NCI-H2029 (cell line): ENCODE measurements around the gene AKAP12.
A peak's percentile ranks its signal among the peaks of the same experiment; 100 is the strongest.

Experiments
- DNase-seq: peaks from one replicate; lab custom pipeline; 2025; lab: John Stamatoyannopoulos, UW

The AKAP12 gene

DNA sequence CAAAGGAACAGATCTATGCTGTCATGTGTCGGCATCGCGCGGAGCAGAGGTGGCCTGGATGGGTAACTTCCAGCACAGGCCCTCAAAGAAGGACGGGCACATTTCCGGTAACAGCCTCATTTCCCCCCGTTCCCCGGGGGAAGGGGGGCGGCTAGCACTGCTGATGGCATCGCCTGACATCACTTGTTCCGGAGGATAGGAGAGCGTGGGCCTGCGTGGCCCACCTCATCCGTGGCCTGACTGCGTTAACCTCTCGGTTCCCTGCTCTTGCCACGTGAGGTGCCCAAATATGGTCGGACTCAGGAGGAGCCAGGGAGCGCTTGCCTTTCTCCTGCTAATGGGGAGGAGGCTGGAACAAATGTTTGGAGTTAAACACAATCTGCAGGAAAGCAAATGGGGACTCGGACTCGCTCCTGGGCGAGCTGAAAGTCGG is at the start of gene AKAP12:
Gene AKAP12 (plus strand): TSS at position 365 of the 433 bp plus-strand sequence. CDS start 596 bp downstream, outside the sequence.
- DNase-seq: no peak

- no peak for DNase-seq
Observed at GRCh38 chr6:151191527-151191926, 48.2 kb upstream of the AKAP12 start.

GRCh38 chr6:151196555-151196954 is 43.2 kb upstream of the AKAP12 start:
- DNase-seq: no peak

DNA sequence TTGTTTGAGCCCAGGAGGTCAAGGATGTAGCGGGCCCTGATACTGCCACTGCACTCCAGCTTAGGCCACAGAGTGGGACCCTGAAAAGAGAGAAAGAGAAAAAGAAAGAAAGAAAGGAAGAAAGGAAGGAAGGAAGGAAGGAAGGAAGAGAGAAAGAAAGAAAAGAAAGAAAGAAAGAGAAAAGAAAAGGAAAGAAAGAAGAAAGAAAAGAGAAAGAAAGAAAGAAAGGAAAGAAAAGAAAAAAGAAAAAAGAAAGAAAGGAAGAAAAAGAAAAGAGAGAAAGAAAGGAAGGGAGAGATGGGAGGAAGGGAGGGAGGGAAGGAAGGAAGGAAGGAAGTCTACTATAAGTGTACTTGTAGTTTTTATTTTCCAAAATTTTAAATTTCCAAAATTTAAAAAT is 42.2 kb upstream of the AKAP12 start:
- DNase-seq: no peak

- no peak for DNase-seq
Observed at GRCh38 chr6:151199991-151200390, 39.8 kb upstream of the AKAP12 start.

GRCh38 chr6:151205721-151206600 is 33.8 kb upstream of the AKAP12 start:
- DNase-seq: no peak

GRCh38 chr6:151207674-151208073 is 32.1 kb upstream of the AKAP12 start:
- DNase-seq: no peak

DNA sequence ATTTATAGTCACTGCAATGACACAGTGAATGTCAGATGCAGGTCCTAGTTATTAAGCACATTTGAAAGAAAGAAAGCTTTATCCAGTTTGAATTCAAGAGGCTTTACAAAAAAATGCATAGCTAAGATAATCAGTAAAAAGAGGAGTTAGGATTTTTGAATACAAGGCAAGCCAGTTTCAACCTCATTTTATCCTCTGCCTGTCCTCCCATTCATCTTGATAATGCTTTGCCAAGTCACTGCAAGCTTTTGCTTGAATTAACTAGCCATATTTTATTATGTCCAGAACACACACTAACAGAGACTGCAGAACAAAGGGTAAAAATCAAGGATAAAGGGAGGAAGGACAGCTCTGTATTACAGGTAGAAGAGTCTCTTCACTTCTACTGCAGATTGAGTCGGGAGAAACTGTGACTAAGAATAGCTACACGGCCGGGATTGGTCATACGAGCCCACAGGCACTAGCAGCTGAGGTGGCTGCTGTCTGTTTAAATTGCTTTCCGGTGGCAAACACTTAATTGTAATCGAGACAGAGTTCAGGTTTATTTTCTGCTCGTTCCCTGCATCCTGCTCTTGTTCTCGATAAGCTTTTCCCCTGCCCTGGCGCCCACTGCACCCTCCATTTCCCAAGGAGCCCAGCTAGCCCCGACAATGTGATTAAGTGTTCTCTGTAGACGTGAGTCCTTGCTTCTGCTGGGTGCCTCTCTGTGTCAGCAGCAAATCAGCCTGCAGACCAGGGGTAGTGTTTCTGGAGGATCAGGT is 30.5 kb upstream of the AKAP12 start:
- peak; percentile 6 for DNase-seq

DNA sequence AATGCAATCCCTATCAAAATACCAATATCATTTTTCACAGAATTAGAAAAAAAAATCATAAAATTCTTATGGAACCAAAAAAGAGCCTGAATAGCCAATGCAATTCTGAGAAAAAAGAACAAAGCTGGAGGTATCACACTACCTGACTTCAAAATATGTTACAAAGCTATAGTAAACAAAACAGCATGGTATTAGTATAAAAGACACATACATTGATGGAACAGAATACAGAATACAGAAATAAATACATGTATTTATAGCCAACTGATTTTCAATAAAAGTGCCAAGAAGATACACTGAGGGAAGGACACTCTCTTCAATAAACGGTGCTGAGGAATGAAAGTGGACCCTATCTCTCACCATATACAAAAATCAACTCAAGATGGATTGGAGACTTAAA is 28.7 kb upstream of the AKAP12 start:
- DNase-seq: no peak

DNA sequence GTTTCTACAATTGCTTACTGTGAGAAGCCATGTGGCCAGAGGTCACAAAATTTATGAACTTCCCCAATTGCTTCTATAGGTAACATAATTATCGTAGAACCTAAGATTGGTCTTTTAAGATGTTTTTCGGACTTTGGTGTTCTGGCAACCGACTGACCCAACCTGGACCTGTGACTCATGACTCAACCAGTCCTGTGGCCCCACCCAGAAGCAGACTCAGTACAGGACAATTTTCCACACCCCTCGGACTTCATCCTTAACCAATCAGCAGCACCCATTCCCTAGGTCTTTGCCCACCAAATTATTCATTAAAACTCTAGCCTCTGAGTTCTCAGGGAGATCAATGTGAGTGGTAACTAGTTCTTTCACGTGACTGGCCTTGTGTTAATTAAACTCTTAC is 26.4 kb upstream of the AKAP12 start:
- DNase-seq: no peak

DNA sequence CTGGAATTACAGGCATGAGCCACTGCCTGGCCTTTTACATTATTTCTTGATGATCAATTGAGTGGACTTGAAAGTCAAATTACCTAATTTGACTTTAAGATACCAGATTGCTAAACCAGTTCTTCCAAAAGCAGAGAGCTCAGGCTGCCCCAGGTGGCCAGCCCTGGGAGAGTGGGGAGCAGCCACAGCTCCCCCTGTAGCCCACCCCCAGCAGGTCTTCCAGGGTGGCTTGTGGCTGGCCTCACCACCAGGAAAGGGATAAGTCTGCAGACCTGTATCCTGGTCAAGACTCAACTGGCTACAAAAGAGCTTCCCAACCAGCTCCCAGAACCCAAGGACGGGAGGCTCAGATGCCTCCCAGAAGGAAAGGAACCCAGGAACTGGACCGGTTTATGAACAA is 23.8 kb upstream of the AKAP12 start:
- DNase-seq: no peak

DNA sequence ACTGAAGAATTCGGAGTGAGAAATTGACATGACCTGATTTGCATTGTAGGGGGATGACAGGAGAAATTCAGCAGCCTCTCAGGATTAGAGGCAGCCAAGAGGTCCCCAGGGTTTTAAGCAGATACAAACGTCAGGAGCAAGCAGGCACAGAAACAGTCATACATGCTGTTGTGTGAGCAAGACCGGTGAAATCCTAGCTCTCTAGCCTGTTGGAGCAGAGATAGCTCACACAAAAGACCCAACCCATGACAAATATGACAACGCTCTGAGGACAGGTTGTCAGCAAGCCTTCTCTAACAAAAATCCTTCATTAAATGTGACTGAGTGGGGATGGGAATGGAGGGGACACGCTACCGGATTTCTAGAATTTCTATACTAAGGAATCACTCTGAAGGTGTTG is 23.0 kb upstream of the AKAP12 start:
- DNase-seq: no peak

GRCh38 chr6:151219192-151219591 is 20.6 kb upstream of the AKAP12 start:
- DNase-seq: no peak

DNA sequence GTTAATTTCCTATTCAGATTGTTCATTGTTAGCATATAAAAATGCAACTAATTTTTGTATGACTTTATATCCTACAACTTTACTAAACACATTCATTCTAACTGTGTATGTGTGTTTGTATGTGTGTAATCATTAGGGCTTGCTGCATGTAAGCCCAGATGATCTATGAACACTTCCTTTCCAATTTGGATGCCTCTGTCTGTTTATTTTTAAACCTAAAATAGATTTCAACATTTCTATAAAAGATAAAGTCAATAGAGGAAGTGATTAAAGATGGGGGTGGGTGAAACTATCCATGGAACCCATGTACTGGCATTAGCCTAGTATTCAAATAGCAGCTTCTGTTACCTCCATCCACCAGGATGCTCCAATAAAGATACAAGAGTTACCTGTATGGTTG is 15.7 kb upstream of the AKAP12 start:
- no peak for DNase-seq

DNA sequence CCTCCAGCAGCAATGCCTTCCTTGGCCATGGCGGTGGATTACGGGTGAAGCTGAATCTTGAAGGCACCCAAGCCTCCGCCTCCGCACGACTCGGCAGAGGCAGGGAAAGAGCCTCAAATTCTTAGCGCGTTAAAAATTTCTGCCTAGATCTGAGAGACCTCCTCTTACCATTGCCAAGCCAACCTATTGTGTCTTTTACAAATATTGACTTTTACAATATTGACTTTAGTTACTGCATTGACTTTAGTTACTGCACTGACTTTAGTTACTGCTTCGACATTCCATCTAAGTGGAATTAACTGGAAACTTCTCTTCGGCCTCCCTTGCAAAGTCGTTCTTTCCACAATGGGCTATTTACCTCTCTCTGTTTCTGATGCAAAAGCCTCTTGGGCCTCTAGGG is 13.8 kb upstream of the AKAP12 start:
- no peak for DNase-seq

DNA sequence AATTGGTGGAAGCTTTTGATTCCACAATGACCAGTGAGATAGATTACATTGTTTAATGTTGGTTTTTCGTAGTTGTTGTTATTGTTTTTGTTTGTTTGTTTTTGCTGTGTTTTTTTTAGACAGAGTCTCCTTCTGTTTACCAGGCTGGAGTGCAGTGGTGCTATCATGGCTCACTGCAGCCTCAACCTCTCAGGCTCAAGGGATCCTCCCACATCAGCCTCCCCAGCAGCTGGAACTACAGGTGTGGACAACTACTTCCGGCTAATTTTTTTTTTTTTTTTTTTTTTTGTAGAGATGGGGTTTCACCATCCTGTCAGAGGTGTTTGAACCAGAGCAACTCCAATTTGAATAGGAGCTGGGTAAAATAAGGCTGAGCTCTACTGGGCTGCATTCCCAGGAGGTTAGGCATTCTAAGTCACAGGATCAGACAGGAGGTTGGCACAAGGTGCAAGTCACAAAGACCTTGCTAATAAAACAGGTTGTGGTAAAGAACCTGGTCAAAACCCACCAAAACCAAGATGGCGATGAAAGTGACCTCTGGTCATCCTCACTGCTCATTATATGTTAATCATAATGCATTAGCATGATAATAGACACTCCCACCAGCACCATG is 10.9 kb upstream of the AKAP12 start:
- DNase-seq: no peak

DNA sequence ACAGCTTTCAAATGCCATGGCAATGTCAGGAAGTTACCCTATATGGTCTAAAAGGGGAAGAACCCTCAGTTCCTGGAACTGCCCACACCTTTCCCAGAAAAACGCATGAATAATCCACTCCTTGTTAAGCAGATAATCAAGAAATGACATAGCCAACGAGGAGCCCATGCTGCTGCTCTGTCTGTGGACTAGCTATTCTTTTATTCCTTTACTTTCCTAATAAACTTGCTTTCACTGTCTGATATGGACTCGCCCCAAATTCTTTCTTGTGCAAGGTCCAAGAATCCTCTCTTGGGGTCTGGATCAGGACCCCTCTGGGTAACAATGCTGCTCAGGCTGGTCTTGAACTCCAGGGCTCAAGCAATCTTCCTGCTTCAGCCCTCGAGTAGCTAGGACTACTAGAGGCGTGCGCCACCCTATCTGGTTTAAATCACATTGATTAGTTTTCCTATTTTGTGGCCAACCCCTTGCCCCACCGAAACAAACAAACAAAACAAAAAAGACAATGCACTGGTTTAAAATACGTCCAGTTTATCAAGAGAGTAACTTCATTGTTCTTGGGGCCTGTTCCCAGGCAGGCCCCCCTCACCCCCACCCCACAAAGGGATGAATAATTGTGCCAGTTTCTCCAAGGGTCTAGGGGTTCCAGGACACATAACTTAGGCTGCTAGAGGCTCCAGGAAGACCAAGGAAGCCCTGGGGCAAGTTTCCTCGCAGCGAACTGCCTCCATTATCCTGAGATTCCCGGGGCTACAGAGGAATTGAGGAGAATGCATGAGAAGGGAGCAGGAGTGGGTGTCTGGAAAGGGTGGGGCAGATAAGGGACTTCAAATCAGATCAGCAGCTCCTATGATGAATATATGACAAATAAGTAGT is 10.1 kb upstream of the AKAP12 start:
- DNase-seq: no peak

DNA sequence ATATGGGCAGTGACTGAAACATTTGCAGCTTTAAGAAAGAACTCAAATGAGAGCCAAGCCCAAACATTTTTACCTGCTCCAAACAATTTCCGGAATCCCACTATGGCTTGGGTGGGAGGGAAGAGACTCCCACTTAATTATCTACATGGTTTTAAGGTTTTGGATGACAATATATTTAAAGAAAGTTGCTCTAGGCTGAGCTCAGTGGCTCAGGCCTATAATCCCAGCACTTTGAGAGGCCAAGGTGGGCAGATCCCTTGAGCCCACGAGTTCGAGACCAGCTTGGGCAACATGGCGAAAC is 9.5 kb upstream of the AKAP12 start:
- DNase-seq: no peak

GRCh38 chr6:151232899-151233298 is 6.9 kb upstream of the AKAP12 start:
- no peak for DNase-seq

DNA sequence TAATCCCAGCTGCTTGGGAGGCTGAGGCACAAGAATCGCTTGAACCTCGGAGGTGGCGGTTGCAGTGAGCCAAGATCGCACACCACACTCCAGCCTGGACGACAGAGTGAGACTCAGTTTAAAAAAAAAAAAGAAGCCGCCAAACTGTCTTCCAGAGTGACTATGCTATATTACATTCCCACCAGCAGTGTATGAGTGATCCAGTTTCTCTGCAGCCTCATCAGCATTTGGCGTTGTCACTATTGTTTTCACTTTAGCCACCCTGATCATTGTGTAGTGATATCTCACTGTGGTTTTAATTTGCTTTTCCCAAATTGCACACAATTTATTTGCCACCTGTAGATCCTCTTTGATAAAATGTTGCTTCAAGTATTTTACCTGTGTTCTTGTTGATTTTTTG is 6.0 kb upstream of the AKAP12 start:
- DNase-seq: no peak

DNA sequence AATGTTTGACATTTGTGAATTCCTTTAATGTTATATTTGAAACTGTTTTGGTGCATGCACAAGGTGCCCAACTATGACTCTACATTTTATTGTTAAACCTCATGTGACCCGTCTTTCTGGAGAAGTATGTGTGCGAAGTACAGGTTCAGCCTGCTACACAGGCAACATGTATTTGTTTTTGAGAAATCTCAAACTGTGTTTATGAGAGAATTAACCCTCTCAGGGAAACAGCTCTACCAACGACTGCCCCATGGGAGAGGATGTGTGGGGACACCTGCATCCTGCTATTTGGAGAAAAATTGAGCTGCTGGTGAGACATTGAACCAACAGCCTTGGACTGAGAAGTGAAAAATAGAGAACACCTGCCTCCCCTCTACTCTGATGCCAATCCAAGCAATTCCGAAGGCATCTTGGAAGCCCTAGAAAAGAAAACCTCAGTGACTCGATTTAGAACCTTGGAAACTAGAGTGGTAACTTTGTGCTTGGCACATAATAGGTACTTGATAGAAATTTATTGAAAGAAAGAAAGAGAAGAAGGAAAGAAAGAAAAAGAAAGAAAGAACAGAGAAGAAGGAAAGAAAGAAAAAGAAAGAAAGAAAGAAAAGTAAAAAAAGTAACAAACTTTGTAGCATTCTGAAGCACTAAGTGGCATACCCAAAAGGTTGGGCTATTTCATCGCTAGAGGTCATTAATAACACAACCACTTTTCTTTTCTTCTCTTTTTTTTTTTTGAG is 2.9 kb upstream of the AKAP12 start:
- no peak for DNase-seq
